Calu3 (cell line): ENCODE data around the gene FAM107B. TPM values are rescaled to one million over a fixed set of nuclear protein-coding genes. Genes with fewer than 3 reads are reported as not detected.

Experiments used
- BruUV-seq: library from RNA; stranded (reverse); fragments of 400-500 nt; replicated peaks from 2 replicates; lab custom pipeline; 2021; lab: Mats Ljungman, UMichigan
- CTCF ChIA-PET: fragments of 300-600 bp; sonication (Branson Sonifier 250); formaldehyde crosslinking; loops from one replicate; lab custom pipeline; 2022; ENCODE audit warnings: antibody characterized with exemption; lab: Charles Lee
- DNase-seq: peaks from one replicate; pipeline ENCODE4 v3.0.0; 2022
- H3K27ac Mint-ChIP-seq: one replicate; pipeline ENCODE4 v1.8.0; 2022; ENCODE audit warnings: mixed read lengths; ENCODE audit not compliant: unreplicated experiment
- H3K27me3 Mint-ChIP-seq: one replicate; pipeline ENCODE4 v1.8.0; 2022; ENCODE audit warnings: mixed read lengths; ENCODE audit not compliant: unreplicated experiment
- H3K36me3 Mint-ChIP-seq: one replicate; pipeline ENCODE4 v1.8.0; 2022; ENCODE audit warnings: mild to moderate bottlenecking, moderate library complexity, mixed read lengths; ENCODE audit not compliant: insufficient read depth, unreplicated experiment
- H3K4me1 Mint-ChIP-seq: one replicate; pipeline ENCODE4 v1.8.0; 2022; ENCODE audit warnings: mild to moderate bottlenecking, low read depth, mixed read lengths; ENCODE audit not compliant: unreplicated experiment
- H3K4me3 Mint-ChIP-seq: one replicate; pipeline ENCODE4 v1.8.0; 2022; ENCODE audit warnings: mild to moderate bottlenecking, low read depth, moderate library complexity, mixed read lengths; ENCODE audit not compliant: unreplicated experiment
- H3K9me3 Mint-ChIP-seq: one replicate; pipeline ENCODE4 v1.8.0; 2022; ENCODE audit warnings: low read depth, mixed read lengths; ENCODE audit not compliant: unreplicated experiment
- CTCF ChIP-seq: fragments of 200-600 bp; IDR thresholded peaks from one replicate; pipeline ENCODE4 v1.8.0; 2022; ENCODE audit warnings: antibody characterized with exemption; ENCODE audit not compliant: unreplicated experiment
- intact Hi-C: fragments of 100-400 bp; cut with micrococcal nuclease; formaldehyde crosslinking; loops from one replicate; pipeline ENCODE4 v1.10.0; 2022; ENCODE audit not compliant: unreplicated experiment
- total RNA-seq: library from RNA; stranded (reverse); gene quantifications from 2 replicates; pipeline ENCODE4 v1.2.3, GENCODE V29; 2022

Gene FAM107B
- total RNA-seq, 1 experiment from 2014 or later: 168 TPM

- no peak overlapping the region for H3K4me3 Mint-ChIP-seq
- CTCF ChIA-PET: no interaction called here
- no peak overlapping the region for H3K27ac Mint-ChIP-seq
- no peaks in the 10 kb centered on the region for H3K4me1 Mint-ChIP-seq
- TF ChIP-seq CTCF: no peak
- H3K36me3 Mint-ChIP-seq: no peaks in the 10 kb centered on the region
- no peaks in the 10 kb centered on the region for H3K27me3 Mint-ChIP-seq
- BruUV-seq: no TSS peak
- intact Hi-C loops: no loop called here
- H3K9me3 Mint-ChIP-seq: peaks cover 3% of the 10 kb centered on the region
- DNase-seq: no peak
Measured at GRCh38 chr10:14728346-14728745, 46.4 kb downstream of the FAM107B start.

GRCh38 chr10:14727924-14728323, 46.8 kb downstream of the FAM107B start:
- Mint-ChIP-seq H3K27ac (no peak overlapping the region), H3K4me3 (no peak overlapping the region), H3K27me3 (no peaks in the 10 kb centered on the region), H3K36me3 (no peaks in the 10 kb centered on the region), H3K9me3 (peaks cover 3% of the 10 kb centered on the region), H3K4me1 (no peaks in the 10 kb centered on the region)
- CTCF ChIA-PET: no interaction called here
- intact Hi-C loops: no loop called here
- no peak for TF ChIP-seq CTCF
- no TSS peak for BruUV-seq
- no peak for DNase-seq

- H3K27ac Mint-ChIP-seq: no peak overlapping the region
- H3K4me1 Mint-ChIP-seq: no peaks in the 10 kb centered on the region
- H3K36me3 Mint-ChIP-seq: no peaks in the 10 kb centered on the region
- no peak for TF ChIP-seq CTCF
- CTCF ChIA-PET: no interaction called here
- intact Hi-C loops: no loop called here
- H3K27me3 Mint-ChIP-seq: no peaks in the 10 kb centered on the region
- BruUV-seq: no TSS peak
- DNase-seq: no peak
- H3K9me3 Mint-ChIP-seq: peaks cover 3% of the 10 kb centered on the region
- H3K4me3 Mint-ChIP-seq: no peak overlapping the region
Measured at GRCh38 chr10:14727465-14727864, 47.2 kb downstream of the FAM107B start.

GRCh38 chr10:14724931-14725330, 49.8 kb downstream of the FAM107B start:
- no peak for DNase-seq
- Mint-ChIP-seq H3K27ac (no peak overlapping the region), H3K36me3 (no peaks in the 10 kb centered on the region), H3K27me3 (no peaks in the 10 kb centered on the region), H3K4me1 (no peaks in the 10 kb centered on the region), H3K9me3 (peaks cover 3% of the 10 kb centered on the region), H3K4me3 (no peak overlapping the region)
- no peak for TF ChIP-seq CTCF
- intact Hi-C loops: no loop called here
- CTCF ChIA-PET: no interaction called here
- no TSS peak for BruUV-seq
